ENCODE results near the gene LRMDA. TPM values are rescaled to one million over a fixed set of nuclear protein-coding genes. Genes with fewer than 3 reads are reported as not detected.

LRMDA gene
- polyA plus RNA-seq, 2 of the 4 experiments (the other 2 are of a cell fraction), result 4.6 to 5.2 TPM

GRCh38 chr10:76395251-76395650 lies 963.8 kb downstream of the LRMDA start (continued):
- TF ChIP-seq HMGXB4 (CRISPR knock-in tag; IDR thresholded peaks at IDR 0.05; ENCODE audit: borderline replicate concordance) (no peak), SREBF2 (IDR thresholded peaks at IDR 0.05) (no peak), BCL3 (IDR thresholded peaks at IDR 0.05) (no peak), JUN (IDR thresholded peaks at IDR 0.05) (no peak), CTCF (IDR thresholded peaks at IDR 0.05) (no peak), EHF (CRISPR knock-in tag; IDR thresholded peaks at IDR 0.05) (no peak), HES2 (IDR thresholded peaks at IDR 0.05) (no peak)

GRCh38 chr10:76396134-76396533 lies 964.7 kb downstream of the LRMDA start:
- no peak for ATAC-seq
- 56% methylated on average over 6 of the region's 6 CpGs for WGBS (ENCODE audit: missing lambda C conversion rate)
- no peak overlapping the region for H3K4me2 ChIP-seq
- no peaks in the 10 kb centered on the region for H3K4me1 ChIP-seq
- TF ChIP-seq POLR2A (IDR thresholded peaks at IDR 0.05; ENCODE audit: low read length) (no peak), CBX2 (IDR thresholded peaks at IDR 0.05; ENCODE audit: borderline replicate concordance, low read depth) (no peak), RAD21 (conservative IDR thresholded peaks at IDR 0.05 in 1 of 2, IDR thresholded peaks at IDR 0.05 in 1 of 2) (no peak), PBX3 (IDR thresholded peaks at IDR 0.05) (no peak), ESRRA (IDR thresholded peaks at IDR 0.05; ENCODE audit: borderline replicate concordance, low read length) (no peak), ZFP36 (IDR thresholded peaks at IDR 0.05; ENCODE audit: borderline replicate concordance, partially characterized antibody) (no peak), REST (IDR thresholded peaks at IDR 0.05) (no peak), HES2 (IDR thresholded peaks at IDR 0.05) (no peak), MYC (IDR thresholded peaks at IDR 0.05; ENCODE audit: borderline replicate concordance, low read length) (no peak), TP53 (CRISPR knock-in tag; IDR thresholded peaks at IDR 0.05) (no peak), POLR2AphosphoS2 (conservative IDR thresholded peaks at IDR 0.05; ENCODE audit: low read length) (no peak), TFCP2L1 (CRISPR knock-in tag; IDR thresholded peaks at IDR 0.05) (no peak), NFE2L2 (conservative IDR thresholded peaks at IDR 0.05; ENCODE audit: low read length) (no peak)
- FAIRE-seq, result no peak
- no peaks in the 10 kb centered on the region for H3K9me3 ChIP-seq
- no peak for DNase-seq (ENCODE audit: low read depth in 1 of 2, low spot score in 1 of 2)
- ChIA-PET CTCF (no interaction called here), POLR2A (no interaction called here)
- H3K27ac ChIP-seq, result no peak overlapping the region
- H3K4me3 ChIP-seq, result no peak overlapping the region

Measured in A549 (cell line).